Endothelial cell of umbilical vein (primary cell): ENCODE measurements around the gene TBCD. TPM values are rescaled to one million over a fixed set of nuclear protein-coding genes. Genes with fewer than 3 reads are reported as not detected.

Source experiments
- BruUV-seq: library from RNA; stranded (reverse); fragments of 400-500 nt; replicated peaks from 2 replicates; lab custom pipeline; 2021; lab: Mats Ljungman, UMichigan
- CTCF ChIA-PET: fragments of 300-600, 350-600 bp; sonication (Branson Sonifier 250); formaldehyde crosslinking; loops from one replicate; lab custom pipeline; 2021; ENCODE audit warnings: antibody characterized with exemption, inconsistent platforms; lab: Charles Lee
- POLR2A ChIA-PET: fragments of 300-600, 350-600 bp; sonication (Branson Sonifier 250); formaldehyde crosslinking; loops from one replicate; lab custom pipeline; 2021; ENCODE audit warnings: antibody characterized with exemption, inconsistent platforms; lab: Charles Lee
- DNase-seq: peaks from one replicate; pipeline ENCODE4 v3.0.0-alpha.2; 2011; ENCODE audit warnings: low read depth, low spot score
- FAIRE-seq: peaks from 2 replicates; lab custom pipeline; 2011; peaks lifted over from hg19 to GRCh38; lab: Jason Lieb, UNC
- H2AFZ ChIP-seq: 2 replicates; pipeline ENCODE4 v1.6.0; 2012; ENCODE audit warnings: low read depth, low read length, control low read depth, inconsistent platforms
- H3K27ac ChIP-seq: 2 replicates; pipeline ENCODE4 v1.5.1; 2011; ENCODE audit warnings: low read depth, mild to moderate bottlenecking, control low read depth, low read length, moderate library complexity; ENCODE audit not compliant: insufficient read depth
- H3K27me3 ChIP-seq, 2 experiments: 2 replicates each; pipeline versions ENCODE4 v1.6.0 to v1.6.1; 2011; ENCODE audit warnings: low read length in 2 of 2, mixed read lengths in 1 of 2; ENCODE audit not compliant: control insufficient read depth in 2 of 2, insufficient read depth in 2 of 2
- H3K36me3 ChIP-seq, 2 experiments: 2 replicates in 1 of 2; 3 replicates in 1 of 2; pipeline ENCODE4 v1.5.1; 2011; ENCODE audit warnings: low read length in 2 of 2, mild to moderate bottlenecking in 1 of 2, moderate library complexity in 1 of 2; ENCODE audit not compliant: control insufficient read depth in 2 of 2, insufficient read depth in 2 of 2; ENCODE audit errors: extremely low read depth in 1 of 2
- H3K4me1 ChIP-seq: 3 replicates; pipeline ENCODE4 v1.5.1; 2011; ENCODE audit warnings: mild to moderate bottlenecking, low read length; ENCODE audit not compliant: control insufficient read depth, insufficient read depth; ENCODE audit errors: extremely low read depth
- H3K4me2 ChIP-seq: 2 replicates; pipeline ENCODE4 v1.6.1; 2011; ENCODE audit warnings: low read length, control low read depth, mixed read lengths; ENCODE audit not compliant: insufficient read depth
- H3K4me3 ChIP-seq, 3 experiments: fragments of 200-600 bp in 1 of 3; sonication (generic), shearing (Covaris generic) in 1 of 3; replicated peaks in 1 of 3; 2 replicates each; pipeline ENCODE4 v1.5.1; 2011 to 2016; ENCODE audit warnings: control low read depth in 3 of 3, low read length in 3 of 3, mild to moderate bottlenecking in 2 of 3, inconsistent platforms in 1 of 3, low read depth in 1 of 3, moderate library complexity in 1 of 3; ENCODE audit not compliant: insufficient read depth in 1 of 3
- H3K79me2 ChIP-seq: 2 replicates; pipeline ENCODE4 v1.6.0; 2012; ENCODE audit warnings: low read length, inconsistent platforms; ENCODE audit not compliant: control insufficient read depth, insufficient read depth
- H3K9ac ChIP-seq: replicated peaks from 2 replicates; pipeline ENCODE3; 2011; ENCODE audit warnings: low read length, control low read depth; ENCODE audit not compliant: insufficient read depth; ENCODE audit errors: extremely low read depth
- H3K9me1 ChIP-seq: replicated peaks from 3 replicates; pipeline ENCODE4 v1.6.0; 2011; ENCODE audit warnings: mild to moderate bottlenecking, low read length; ENCODE audit not compliant: control insufficient read depth, insufficient read depth; ENCODE audit errors: extremely low read depth
- H3K9me3 ChIP-seq: replicated peaks from 2 replicates; pipeline ENCODE4 v1.5.1; 2012; ENCODE audit warnings: low read length, inconsistent platforms; ENCODE audit not compliant: control insufficient read depth, insufficient read depth
- H4K20me1 ChIP-seq: replicated peaks from 2 replicates; pipeline ENCODE3; 2011; ENCODE audit warnings: mild to moderate bottlenecking, low read length; ENCODE audit not compliant: control insufficient read depth, insufficient read depth; ENCODE audit errors: extremely low read depth
- EZH2 ChIP-seq: IDR thresholded peaks from 2 replicates; pipeline ENCODE4 v1.6.1; 2012; ENCODE audit warnings: borderline replicate concordance, low read depth, mild to moderate bottlenecking, moderate library complexity, low read length, inconsistent platforms; ENCODE audit not compliant: severe bottlenecking
- FOS ChIP-seq: IDR thresholded peaks from 2 replicates; pipeline ENCODE4 v1.6.1; 2011; ENCODE audit warnings: mild to moderate bottlenecking, low read length, moderate library complexity, borderline replicate concordance; ENCODE audit not compliant: insufficient read depth
- GATA2 ChIP-seq: IDR thresholded peaks from 2 replicates; pipeline ENCODE4 v1.7.0; 2011; ENCODE audit warnings: low read depth, mild to moderate bottlenecking, moderate library complexity, mixed read lengths, low read length; ENCODE audit not compliant: insufficient read length, insufficient read depth
- JUN ChIP-seq: IDR thresholded peaks from 2 replicates; pipeline ENCODE4 v1.6.1; 2011; ENCODE audit warnings: borderline replicate concordance, low read depth; ENCODE audit not compliant: insufficient read length, insufficient read depth
- MYC ChIP-seq: IDR thresholded peaks from one replicate; pipeline ENCODE4 v1.6.1; 2011; ENCODE audit warnings: mild to moderate bottlenecking, low read depth, low read length
- POLR2A ChIP-seq: IDR thresholded peaks from 2 replicates; pipeline ENCODE4 v1.6.1; 2012; ENCODE audit warnings: low read depth, mild to moderate bottlenecking, control low read depth, low read length
- POLR2AphosphoS5 ChIP-seq: IDR thresholded peaks from 2 replicates; pipeline ENCODE4 v1.6.1; 2012; ENCODE audit warnings: low read depth, mild to moderate bottlenecking, control low read depth, low read length, moderate library complexity; ENCODE audit not compliant: insufficient read depth
- dilution Hi-C: fragments of 300-500 bp; cut with MboI; formaldehyde crosslinking; loops from one replicate; pipeline ENCODE4 v1.15.0; 2019; ENCODE audit warnings: low sequenced_read_pairs; ENCODE audit not compliant: extremely low pct_ligation_motif_present
- intact Hi-C: fragments of 100-400 bp; cut with micrococcal nuclease; formaldehyde crosslinking; loops from one replicate; pipeline ENCODE4 v1.10.0; 2022
- polyA plus RNA-seq, 4 experiments: library from polyadenylated mRNA; depleted of rRNA in 3 of 4; stranded (reverse) in 3 of 4; unstranded in 1 of 4; fragments of >200 nt; gene quantifications; 2 replicates each; pipeline versions ENCODE4 v1.2.1 to v1.2.3, GENCODE V29; 2011 to 2012; ENCODE audit warnings: missing spikeins in 1 of 4
- total RNA-seq: library from RNA; stranded (reverse); gene quantifications from 2 replicates; pipeline ENCODE4 v1.2.3, GENCODE V29; 2021
- TF ChIP-seq, protein P1 (sequence below): IDR thresholded peaks from 2 replicates; pipeline ENCODE4 v1.6.1; 2011; ENCODE audit not compliant: insufficient read depth, insufficient read length

The TBCD gene
- total and polyA plus RNA-seq, 2 donors (not counting 3 experiments of a cell fraction or from before 2014, with no cell fraction given) = 121 to 145 TPM

DNA sequence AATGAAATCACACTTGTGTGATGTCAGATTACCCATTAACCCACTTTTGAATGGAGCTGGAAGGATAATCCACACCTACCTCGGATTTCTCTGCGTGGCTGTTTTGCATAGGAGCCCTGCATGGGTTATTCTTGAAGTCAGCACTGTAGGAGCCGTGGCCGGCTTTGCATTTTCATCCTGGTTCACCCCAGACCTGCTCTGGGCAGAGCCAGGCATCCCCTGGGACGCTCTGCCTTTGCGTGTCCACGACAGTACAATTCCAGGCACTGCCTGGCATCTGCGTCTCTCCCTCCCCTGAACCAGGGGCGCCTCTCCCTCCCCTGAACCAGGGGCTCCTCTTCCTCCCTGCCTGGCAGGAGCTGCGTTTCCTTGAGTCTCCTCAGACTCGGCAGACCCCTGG lies 117.7 kb downstream of the TBCD start:
- Histone ChIP-seq H3K27me3 (no peaks in the 10 kb centered on the region), H3K4me1 (peaks cover 19% of the 10 kb centered on the region), H3K9me3 (no peaks in the 10 kb centered on the region), H4K20me1 (no peaks in the 10 kb centered on the region), H3K36me3 (peaks cover 3 to 13% of the 10 kb centered on the region in 2 experiments), H3K4me2 (no peak overlapping the region), H3K4me3 (no peak overlapping the region), H3K9me1 (no peaks in the 10 kb centered on the region), H2AFZ (no peak overlapping the region), H3K27ac (no peak overlapping the region), H3K9ac (no peak overlapping the region), H3K79me2 (peaks cover 32% of the 10 kb centered on the region)
- FAIRE-seq (no peak), DNase-seq (no peak)
- no peak for TF ChIP-seq EZH2
- TF ChIP-seq POLR2A = no peak
- TF ChIP-seq, protein P1, sequence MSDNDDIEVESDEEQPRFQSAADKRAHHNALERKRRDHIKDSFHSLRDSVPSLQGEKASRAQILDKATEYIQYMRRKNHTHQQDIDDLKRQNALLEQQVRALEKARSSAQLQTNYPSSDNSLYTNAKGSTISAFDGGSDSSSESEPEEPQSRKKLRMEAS = no peak
- TF ChIP-seq POLR2AphosphoS5 = no peak
- TF ChIP-seq JUN = no peak
- TF ChIP-seq FOS = no peak
- no peak for TF ChIP-seq GATA2
- intact Hi-C loops (no loop called here), dilution Hi-C loops (no loop called here)
- BruUV-seq = no TSS peak
- POLR2A ChIA-PET = interaction anchor here (0.6 kb wide), 1 partner anchor 26 kb away, joined by 3 read pairs; no protein-coding TSS in a partner anchor
- CTCF ChIA-PET = interaction anchor here (1.0 to 1.5 kb wide), 2 partner anchors 10 to 88 kb away, joined by 3 to 4 read pairs; no protein-coding TSS in a partner anchor

DNA sequence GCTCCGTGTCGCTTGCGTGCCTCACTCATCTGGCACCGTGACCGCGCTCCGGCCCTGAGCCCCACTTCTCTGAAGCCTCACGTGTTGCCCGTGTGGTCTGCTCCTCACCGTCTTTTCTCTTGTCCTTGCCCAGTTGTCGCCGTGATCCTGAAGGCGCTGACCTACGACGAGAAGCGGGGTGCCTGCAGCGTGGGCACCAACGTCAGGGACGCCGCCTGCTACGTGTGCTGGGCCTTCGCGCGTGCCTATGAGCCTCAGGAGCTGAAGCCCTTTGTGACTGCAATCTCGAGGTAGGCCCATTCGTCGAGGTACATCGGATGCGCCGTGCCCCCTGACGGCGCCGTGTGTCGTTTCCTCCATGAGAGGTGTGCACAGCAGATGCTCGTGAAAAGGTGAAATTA lies 118.2 kb downstream of the TBCD start:
- Histone ChIP-seq H3K79me2 (peaks cover 28% of the 10 kb centered on the region), H3K9ac (no peak overlapping the region), H2AFZ (no peak overlapping the region), H3K9me1 (no peaks in the 10 kb centered on the region), H3K27me3 (no peaks in the 10 kb centered on the region), H3K4me3 (no peak overlapping the region), H4K20me1 (no peaks in the 10 kb centered on the region), H3K27ac (no peak overlapping the region), H3K4me1 (peaks cover 19% of the 10 kb centered on the region), H3K36me3 (peaks cover 3 to 13% of the 10 kb centered on the region in 2 experiments), H3K9me3 (no peaks in the 10 kb centered on the region), H3K4me2 (no peak overlapping the region)
- ChIA-PET POLR2A (no interaction called here), CTCF (interaction anchor here (1.0 to 1.6 kb wide), 4 partner anchors 10 to 88 kb away, joined by 3 to 4 read pairs (median 4); no protein-coding TSS in a partner anchor)
- BruUV-seq = no TSS peak
- FAIRE-seq = no peak
- TF ChIP-seq MYC (no peak), FOS (no peak), EZH2 (no peak)
- intact Hi-C loops (no loop called here), dilution Hi-C loops (no loop called here)
- DNase-seq = no peak
